CD8-positive, alpha-beta memory T cell (primary cell): ENCODE measurements around the gene CRADD. TPM values are rescaled to one million over a fixed set of nuclear protein-coding genes. Genes with fewer than 3 reads are reported as not detected.

Experiments
- CTCF ChIA-PET: fragments of 350-600 bp; sonication (Branson Sonifier 250); formaldehyde crosslinking; loops from one replicate; lab custom pipeline; 2021; ENCODE audit warnings: antibody characterized with exemption; lab: Charles Lee
- POLR2A ChIA-PET: fragments of 350-600 bp; sonication (Branson Sonifier 250); formaldehyde crosslinking; loops from one replicate; lab custom pipeline; 2021; ENCODE audit warnings: antibody characterized with exemption; lab: Charles Lee
- DNase-seq, 5 donors: peaks; one replicate each; pipeline versions ENCODE4 v3.0.0 to v3.0.0-alpha.2; 2020 to 2022; ENCODE audit warnings: mixed read lengths in 1 of 5
- H3K27ac ChIP-seq: one replicate; pipeline ENCODE4 v1.7.0; 2013; ENCODE audit warnings: low read depth, mild to moderate bottlenecking, low read length, moderate library complexity
- H3K27me3 ChIP-seq: 2 replicates; pipeline ENCODE4 v1.7.0; 2013; ENCODE audit warnings: low read length, mild to moderate bottlenecking; ENCODE audit not compliant: insufficient read depth, poor library complexity, severe bottlenecking
- H3K36me3 ChIP-seq: 2 replicates; pipeline ENCODE4 v1.7.0; 2013; ENCODE audit warnings: mild to moderate bottlenecking, low read length, moderate library complexity; ENCODE audit not compliant: insufficient read depth
- H3K4me1 ChIP-seq: 2 replicates; pipeline ENCODE4 v1.7.0; 2013; ENCODE audit warnings: mild to moderate bottlenecking, low read length, moderate library complexity; ENCODE audit not compliant: insufficient read depth
- H3K4me3 ChIP-seq: 2 replicates; pipeline ENCODE4 v1.7.0; 2013; ENCODE audit warnings: mild to moderate bottlenecking, low read length
- H3K9me3 ChIP-seq: 2 replicates; pipeline ENCODE4 v1.7.0; 2013; ENCODE audit warnings: mild to moderate bottlenecking, low read length
- H3K27ac Mint-ChIP-seq, 8 donors: one replicate each; pipeline ENCODE4 v1.8.0; 2020 to 2021; ENCODE audit warnings: mixed read lengths in 8 of 8, mild to moderate bottlenecking in 6 of 8, inconsistent platforms in 3 of 8, moderate library complexity in 3 of 8
- H3K27me3 Mint-ChIP-seq, 2 donors: one replicate each; pipeline ENCODE4 v1.8.0; 2020 to 2021; ENCODE audit warnings: mixed read lengths in 2 of 2, mild to moderate bottlenecking in 1 of 2, moderate library complexity in 1 of 2
- H3K36me3 Mint-ChIP-seq, 3 donors: one replicate each; pipeline ENCODE4 v1.8.0; 2020 to 2021; ENCODE audit warnings: mixed read lengths in 3 of 3, inconsistent platforms in 1 of 3, mild to moderate bottlenecking in 1 of 3
- H3K4me1 Mint-ChIP-seq, 3 donors: one replicate each; pipeline ENCODE4 v1.8.0; 2020 to 2021; ENCODE audit warnings: mixed read lengths in 3 of 3, inconsistent platforms in 1 of 3, mild to moderate bottlenecking in 1 of 3
- H3K4me3 Mint-ChIP-seq, 7 donors: one replicate each; pipeline ENCODE4 v1.8.0; 2020 to 2021; ENCODE audit warnings: mixed read lengths in 7 of 7, mild to moderate bottlenecking in 6 of 7, moderate library complexity in 4 of 7, inconsistent platforms in 2 of 7
- H3K9me3 Mint-ChIP-seq, 5 donors: one replicate each; pipeline ENCODE4 v1.8.0; 2020 to 2022; ENCODE audit warnings: mixed read lengths in 5 of 5, mild to moderate bottlenecking in 3 of 5, moderate library complexity in 2 of 5, inconsistent platforms in 1 of 5
- polyA plus RNA-seq: library from polyadenylated mRNA; unstranded; fragments of 300-500 nt; fragmentation: Illumina TruSeq; gene quantifications from one replicate; pipeline ENCODE4 v1.2.3, GENCODE V29; 2021
- total RNA-seq, 2 experiments: library from RNA; stranded (reverse); gene quantifications; one replicate each; pipeline ENCODE4 v1.2.3, GENCODE V29; 2021

Gene CRADD
- total and polyA plus RNA-seq, 3 experiments from 2014 or later: 8.6 to 13.2 (median 11.7) TPM

GRCh38 chr12:93908846-93909567 is 231.8 kb downstream of the CRADD start:
- Mint-ChIP-seq H3K36me3 (peaks cover 0 to 5% (median 0%) of the 10 kb centered on the region in 3 donors), H3K27me3 (peaks cover 1 to 2% of the 10 kb centered on the region in 2 donors), H3K4me1 (no peaks in the 10 kb centered on the region), H3K9me3 (no peaks in the 10 kb centered on the region), H3K4me3 (no peak overlapping the region), H3K27ac (no peak overlapping the region)
- no peaks in the 10 kb centered on the region for H3K9me3 ChIP-seq
- H3K36me3 ChIP-seq: no peaks in the 10 kb centered on the region
- no peak overlapping the region for H3K27ac ChIP-seq
- DNase-seq: no peak
- CTCF ChIA-PET: no interaction called here
- H3K27me3 ChIP-seq: no peaks in the 10 kb centered on the region
- POLR2A ChIA-PET: no interaction called here
- no peak overlapping the region for H3K4me3 ChIP-seq
- H3K4me1 ChIP-seq: no peaks in the 10 kb centered on the region

- Histone ChIP-seq H3K4me3 (no peak overlapping the region), H3K27ac (no peak overlapping the region), H3K36me3 (no peaks in the 10 kb centered on the region), H3K27me3 (no peaks in the 10 kb centered on the region), H3K9me3 (no peaks in the 10 kb centered on the region), H3K4me1 (no peaks in the 10 kb centered on the region)
- Mint-ChIP-seq H3K27me3 (peaks cover 2 to 11% of the 10 kb centered on the region in 2 donors), H3K4me1 (no peaks in the 10 kb centered on the region), H3K9me3 (no peaks in the 10 kb centered on the region), H3K27ac (peak overlapping the region in 1 of 8 donors; percentile 20), H3K36me3 (peaks cover 0 to 5% (median 0%) of the 10 kb centered on the region in 3 donors), H3K4me3 (no peak overlapping the region)
- DNase-seq: no peak
- POLR2A ChIA-PET: no interaction called here
- CTCF ChIA-PET: no interaction called here
Observed at GRCh38 chr12:93911396-93911795, 234.2 kb downstream of the CRADD start.

GRCh38 chr12:93912086-93912733 is 235.0 kb downstream of the CRADD start:
- ChIA-PET CTCF (no interaction called here), POLR2A (no interaction called here)
- H3K9me3 ChIP-seq: no peaks in the 10 kb centered on the region
- DNase-seq: no peak
- peak overlapping the region in 1 of 8 donors; percentile 2 for H3K27ac Mint-ChIP-seq
- H3K4me3 ChIP-seq: no peak overlapping the region
- no peaks in the 10 kb centered on the region for H3K27me3 ChIP-seq
- peaks cover 0 to 5% (median 0%) of the 10 kb centered on the region in 3 donors for H3K36me3 Mint-ChIP-seq
- no peaks in the 10 kb centered on the region for H3K4me1 Mint-ChIP-seq
- no peak overlapping the region for H3K4me3 Mint-ChIP-seq
- no peaks in the 10 kb centered on the region for H3K9me3 Mint-ChIP-seq
- H3K36me3 ChIP-seq: no peaks in the 10 kb centered on the region
- peaks cover 2 to 11% of the 10 kb centered on the region in 2 donors for H3K27me3 Mint-ChIP-seq
- H3K27ac ChIP-seq: no peak overlapping the region
- no peaks in the 10 kb centered on the region for H3K4me1 ChIP-seq

- ChIA-PET POLR2A (no interaction called here), CTCF (no interaction called here)
- H3K9me3 Mint-ChIP-seq: peaks cover 0 to 2% (median 0%) of the 10 kb centered on the region in 5 donors
- Histone ChIP-seq H3K27me3 (no peaks in the 10 kb centered on the region), H3K36me3 (no peaks in the 10 kb centered on the region), H3K27ac (no peak overlapping the region), H3K4me1 (no peaks in the 10 kb centered on the region), H3K9me3 (no peaks in the 10 kb centered on the region), H3K4me3 (no peak overlapping the region)
- no peaks in the 10 kb centered on the region for H3K4me1 Mint-ChIP-seq
- peaks cover 1 to 11% of the 10 kb centered on the region in 2 donors for H3K27me3 Mint-ChIP-seq
- peaks cover 0 to 5% (median 0%) of the 10 kb centered on the region in 3 donors for H3K36me3 Mint-ChIP-seq
- H3K4me3 Mint-ChIP-seq: no peak overlapping the region
- DNase-seq: no peak
- no peak overlapping the region for H3K27ac Mint-ChIP-seq
Observed at GRCh38 chr12:93913845-93914244, 236.7 kb downstream of the CRADD start.

- Mint-ChIP-seq H3K27ac (no peak overlapping the region), H3K4me3 (no peak overlapping the region), H3K4me1 (no peaks in the 10 kb centered on the region), H3K9me3 (peaks cover 0 to 2% (median 0%) of the 10 kb centered on the region in 5 donors), H3K36me3 (peaks cover 0 to 5% (median 0%) of the 10 kb centered on the region in 3 donors), H3K27me3 (peaks cover 0 to 11% of the 10 kb centered on the region in 2 donors)
- no peak overlapping the region for H3K4me3 ChIP-seq
- no peaks in the 10 kb centered on the region for H3K9me3 ChIP-seq
- no peaks in the 10 kb centered on the region for H3K27me3 ChIP-seq
- no peak for DNase-seq
- H3K36me3 ChIP-seq: no peaks in the 10 kb centered on the region
- ChIA-PET CTCF (no interaction called here), POLR2A (no interaction called here)
- no peaks in the 10 kb centered on the region for H3K4me1 ChIP-seq
- H3K27ac ChIP-seq: no peak overlapping the region
Observed at GRCh38 chr12:93914281-93914680, 237.1 kb downstream of the CRADD start.

- CTCF ChIA-PET: no interaction called here
- Histone ChIP-seq H3K4me1 (no peaks in the 10 kb centered on the region), H3K27ac (no peak overlapping the region), H3K27me3 (no peaks in the 10 kb centered on the region), H3K4me3 (no peak overlapping the region), H3K36me3 (no peaks in the 10 kb centered on the region), H3K9me3 (no peaks in the 10 kb centered on the region)
- H3K4me3 Mint-ChIP-seq: no peak overlapping the region
- H3K9me3 Mint-ChIP-seq: peaks cover 0 to 2% (median 0%) of the 10 kb centered on the region in 5 donors
- H3K27me3 Mint-ChIP-seq: peaks cover 0 to 11% of the 10 kb centered on the region in 2 donors
- H3K4me1 Mint-ChIP-seq: no peaks in the 10 kb centered on the region
- POLR2A ChIA-PET: no interaction called here
- DNase-seq: no peak
- H3K27ac Mint-ChIP-seq: no peak overlapping the region
- peaks cover 0 to 5% (median 0%) of the 10 kb centered on the region in 3 donors for H3K36me3 Mint-ChIP-seq
Observed at GRCh38 chr12:93915411-93915810, 238.2 kb downstream of the CRADD start.

- Histone ChIP-seq H3K27ac (no peak overlapping the region), H3K27me3 (no peaks in the 10 kb centered on the region), H3K9me3 (no peaks in the 10 kb centered on the region), H3K4me1 (no peaks in the 10 kb centered on the region), H3K4me3 (no peak overlapping the region), H3K36me3 (no peaks in the 10 kb centered on the region)
- H3K4me1 Mint-ChIP-seq: no peaks in the 10 kb centered on the region
- DNase-seq: no peak
- peaks cover 0 to 2% (median 0%) of the 10 kb centered on the region in 5 donors for H3K9me3 Mint-ChIP-seq
- H3K27ac Mint-ChIP-seq: no peak overlapping the region
- ChIA-PET POLR2A (no interaction called here), CTCF (no interaction called here)
- H3K27me3 Mint-ChIP-seq: peaks cover 0 to 11% of the 10 kb centered on the region in 2 donors
- H3K4me3 Mint-ChIP-seq: no peak overlapping the region
- peaks cover 0 to 5% (median 0%) of the 10 kb centered on the region in 3 donors for H3K36me3 Mint-ChIP-seq
Observed at GRCh38 chr12:93916402-93916801, 239.2 kb downstream of the CRADD start.

GRCh38 chr12:93918262-93918661 is 241.1 kb downstream of the CRADD start:
- Histone ChIP-seq H3K4me3 (no peak overlapping the region), H3K27me3 (no peaks in the 10 kb centered on the region), H3K36me3 (no peaks in the 10 kb centered on the region), H3K27ac (no peak overlapping the region), H3K9me3 (no peaks in the 10 kb centered on the region), H3K4me1 (no peaks in the 10 kb centered on the region)
- DNase-seq: no peak
- Mint-ChIP-seq H3K27ac (no peak overlapping the region), H3K36me3 (no peaks in the 10 kb centered on the region), H3K9me3 (peaks cover 0 to 2% (median 0%) of the 10 kb centered on the region in 5 donors), H3K27me3 (peaks cover 5 to 11% of the 10 kb centered on the region in 2 donors), H3K4me3 (no peak overlapping the region), H3K4me1 (no peaks in the 10 kb centered on the region)
- ChIA-PET CTCF (no interaction called here), POLR2A (interaction anchor here (0.6 kb wide), 1 partner anchor 344 kb away, joined by 4 read pairs; no protein-coding TSS in a partner anchor)
